ENCODE data around the gene ABHD16B. TPM values are rescaled to one million over a fixed set of nuclear protein-coding genes. Genes with fewer than 3 reads are reported as not detected.

ABHD16B gene
- total RNA-seq, 4 donors from 2014 or later, result not detected

GRCh38 chr20:63911176-63911575 lies 49.9 kb downstream of the ABHD16B start:
- ATAC-seq, result no peak

More at GRCh38 chr20:63911176-63911575, 49.9 kb downstream of the ABHD16B start:
- H3K27ac ChIP-seq, result no peak overlapping the region
- H3K36me3 ChIP-seq, result no peaks in the 10 kb centered on the region
- peaks cover 0 to 33% (median 0%) of the 10 kb centered on the region in 3 donors for H3K4me1 ChIP-seq
- no peak for TF ChIP-seq POLR2A (IDR thresholded peaks at IDR 0.05)
- no peak for TF ChIP-seq EP300 (IDR thresholded peaks at IDR 0.05)
- no peak for TF ChIP-seq CTCF (IDR thresholded peaks at IDR 0.05)
- no peak for TF ChIP-seq POLR2AphosphoS5 (IDR thresholded peaks at IDR 0.05)
- H3K4me3 ChIP-seq, result no peak overlapping the region
- H3K9me3 ChIP-seq, result no peaks in the 10 kb centered on the region
- 41 to 49% methylated on average over 7 to 9 of the region's 12 CpGs for WGBS, 2 donors (ENCODE audit: low coverage in 1 of 2)
- H3K27me3 ChIP-seq, result no peaks in the 10 kb centered on the region

Small RNAs within 50 kb of the gene (small RNA-seq; reads per million reads assigned to genes)
- gene RNU1-134P, result 0 to 0.12 (median 0) reads per million in 4 donors

Other genes with a start within 250 kb of the ABHD16B start
- gene GMEB2, start 234.4 kb upstream of the ABHD16B start, total RNA-seq, result 10 to 100 TPM in 3 of 4 donors, 1 to 10 TPM in 1; 9.8 to 16.1 (median 12.1) TPM
- 10 to 100 TPM; 13.7 to 31.6 (median 17.0) TPM for gene STMN3, start 208.1 kb upstream of the ABHD16B start, total RNA-seq
- gene RTEL1, start 203.2 kb upstream of the ABHD16B start, total RNA-seq, result 10 to 100 TPM in 3 of 4 donors, 1 to 10 TPM in 1; 7.1 to 43.7 (median 18.7) TPM
- 10 to 100 TPM in 3 of 4 donors, 1 to 10 TPM in 1; 8.9 to 27.8 (median 15.4) TPM for gene TNFRSF6B, start 164.8 kb upstream of the ABHD16B start, total RNA-seq
- gene ARFRP1, start 153.5 kb upstream of the ABHD16B start, total RNA-seq, result 10 to 100 TPM; 38.9 to 56.4 (median 49.0) TPM
- 10 to 100 TPM; 21.7 to 51.7 (median 32.9) TPM for gene ZGPAT, start 153.5 kb upstream of the ABHD16B start, total RNA-seq
- 10 to 100 TPM in 1 of 4 donors, 1 to 10 TPM in 3; 4.7 to 17.0 (median 7.2) TPM for gene LIME1, start 124.8 kb upstream of the ABHD16B start, total RNA-seq
- gene SLC2A4RG, start 121.7 kb upstream of the ABHD16B start, total RNA-seq, result 10 to 100 TPM; 36.5 to 98.7 (median 59.9) TPM
- 10 to 100 TPM in 2 of 4 donors, 1 to 10 TPM in 2; 8.1 to 13.8 (median 10.2) TPM for gene ZBTB46, start 30.2 kb upstream of the ABHD16B start, total RNA-seq
- 100 to 1,000 TPM; 136 to 157 (median 145) TPM for gene TPD52L2, start 3.8 kb downstream of the ABHD16B start, total RNA-seq
- gene DNAJC5, start 33.6 kb downstream of the ABHD16B start, total RNA-seq, result 10 to 100 TPM; 44.7 to 70.6 (median 47.6) TPM
- 10 to 100 TPM; 19.8 to 27.7 (median 22.6) TPM for gene UCKL1, start 94.9 kb downstream of the ABHD16B start, total RNA-seq
- 10 to 100 TPM in 2 of 4 donors, 1 to 10 TPM in 2; 9.0 to 13.8 (median 10.0) TPM for gene ZNF512B, start 108.4 kb downstream of the ABHD16B start, total RNA-seq
- 1 to 10 TPM in 2 of 4 donors, under 1 TPM in 2; 0.62 to 4.6 (median 1.9) TPM for gene SAMD10, start 118.1 kb downstream of the ABHD16B start, total RNA-seq
- gene PRPF6, start 119.6 kb downstream of the ABHD16B start, total RNA-seq, result 10 to 100 TPM; 53.7 to 73.0 (median 67.6) TPM
- 1 to 10 TPM in 1 of 4 donors, under 1 TPM in 2, not detected in 1; 0.40 to 1.6 (median 0.58) TPM for gene C20orf204, start 174.7 kb downstream of the ABHD16B start, total RNA-seq
- 10 to 100 TPM in 1 of 4 donors, 1 to 10 TPM in 3; 4.4 to 13.3 (median 7.1) TPM for gene SOX18, start 188.1 kb downstream of the ABHD16B start, total RNA-seq
- 10 to 100 TPM; 28.1 to 39.7 (median 33.6) TPM for gene TCEA2, start 201.7 kb downstream of the ABHD16B start, total RNA-seq
- gene RGS19, start 218.0 kb downstream of the ABHD16B start, total RNA-seq, result 10 to 100 TPM in 2 of 4 donors, 1 to 10 TPM in 2; 3.4 to 16.0 (median 10.5) TPM
- 1 to 10 TPM in 1 of 4 donors, under 1 TPM in 3; 0.50 to 1.1 (median 0.66) TPM for gene OPRL1, start 218.6 kb downstream of the ABHD16B start, total RNA-seq
- under 1 TPM in 1 of 4 donors, not detected in 3; 0.81 TPM for gene LKAAEAR1, start 222.9 kb downstream of the ABHD16B start, total RNA-seq
- not detected for gene NPBWR2, start 246.1 kb downstream of the ABHD16B start, total RNA-seq